GM21717 (cell line): ENCODE results near the gene DHX38.

ENCODE experiments used
- ATAC-seq: cut with Tn5 transposase; IDR thresholded peaks from one replicate; pipeline ENCODE4 v1.9.1; 2021; ENCODE audit warnings: mild to moderate bottlenecking, moderate library complexity; ENCODE audit not compliant: unreplicated experiment

Gene DHX38

GRCh38 chr16:72162105-72162692, 68.6 kb downstream of the DHX38 start:
- ATAC-seq, result no peak
